HepG2 (cell line): ENCODE measurements around the gene SLA2. TPM values are rescaled to one million over a fixed set of nuclear protein-coding genes. Genes with fewer than 3 reads are reported as not detected.

ENCODE experiments used
- ATAC-seq: fragments of 200-7000 bp; cut with Tn5 transposase; 3 replicates; pipeline ENCODE4 v1.9.1; 2020; ENCODE audit warnings: mild to moderate bottlenecking, moderate library complexity
- BruUV-seq: library from RNA; stranded (reverse); fragments of 400-500 nt; replicated peaks from 2 replicates; lab custom pipeline; 2021; lab: Mats Ljungman, UMichigan
- CTCF ChIA-PET: fragments of 300-600 bp; formaldehyde crosslinking; extraction: SDS; loops from one replicate; lab custom pipeline; 2021; ENCODE audit warnings: low total read pairs, inconsistent platforms, low intra/inter-chr PET ratio; lab: Yijun Ruan, JAX
- POLR2A ChIA-PET: fragments of 350-600 bp; sonication (Branson Sonifier 250); formaldehyde crosslinking; loops from one replicate; lab custom pipeline; 2020; ENCODE audit warnings: antibody characterized with exemption, inconsistent platforms; lab: Yijun Ruan, JAX
- DNase-seq: peaks from one replicate; pipeline ENCODE4 v3.0.0-alpha.2; 2015; ENCODE audit warnings: low spot score
- FAIRE-seq: peaks from 3 replicates; lab custom pipeline; 2011; peaks lifted over from hg19 to GRCh38; lab: Jason Lieb, UNC
- H2AFZ ChIP-seq: one replicate; pipeline ENCODE4 v1.6.1; 2011; ENCODE audit warnings: low read length, inconsistent platforms
- H3K27ac ChIP-seq: fragments of 300-600 bp; 3 replicates; pipeline ENCODE4 v1.8.0; 2011; ENCODE audit warnings: mixed run types, mild to moderate bottlenecking, mixed read lengths, low read length, inconsistent platforms; ENCODE audit not compliant: insufficient read depth; ENCODE audit errors: extremely low read length
- H3K27me3 ChIP-seq, 2 experiments: fragments of 200-600 bp in 1 of 2; 2 replicates in 1 of 2; 3 replicates in 1 of 2; pipeline versions ENCODE4 v1.6.0 to v1.8.0; 2011; ENCODE audit warnings: low read length in 2 of 2, mild to moderate bottlenecking in 2 of 2, moderate library complexity in 2 of 2, inconsistent platforms in 1 of 2; ENCODE audit not compliant: insufficient read depth in 2 of 2, control insufficient read depth in 1 of 2
- H3K36me3 ChIP-seq, 2 experiments: fragments of 200-600 bp in 1 of 2; replicated peaks in 1 of 2; 2 replicates in 1 of 2; 3 replicates in 1 of 2; pipeline versions ENCODE4 v1.5.1 to v1.8.0; 2011; ENCODE audit warnings: low read length in 2 of 2, inconsistent platforms in 1 of 2; ENCODE audit not compliant: insufficient read depth in 2 of 2, control insufficient read depth in 1 of 2
- H3K4me1 ChIP-seq: 2 replicates; pipeline ENCODE4 v1.5.1; 2012; ENCODE audit warnings: low read length, inconsistent platforms; ENCODE audit not compliant: insufficient read depth
- H3K4me2 ChIP-seq: 2 replicates; pipeline ENCODE4 v1.6.0; 2011; ENCODE audit warnings: low read depth, low read length, inconsistent platforms
- H3K4me3 ChIP-seq, 3 experiments: fragments of 200-600 bp in 1 of 3; sonication (generic), shearing (Covaris generic) in 1 of 3; replicated peaks in 1 of 3; 2 replicates each; pipeline ENCODE4 v1.5.1; 2011 to 2016; ENCODE audit warnings: low read length in 3 of 3, inconsistent platforms in 2 of 3, low read depth in 2 of 3, mild to moderate bottlenecking in 2 of 3, control low read depth in 1 of 3, mixed read lengths in 1 of 3; ENCODE audit not compliant: insufficient read depth in 1 of 3
- H3K79me2 ChIP-seq: one replicate; pipeline ENCODE4 v1.6.1; 2011; ENCODE audit warnings: low read length, inconsistent platforms; ENCODE audit not compliant: insufficient read depth
- H3K9ac ChIP-seq: 2 replicates; pipeline ENCODE4 v1.6.0; 2011; ENCODE audit warnings: mild to moderate bottlenecking, low read depth, low read length, inconsistent platforms; ENCODE audit not compliant: insufficient read depth
- H3K9me3 ChIP-seq: 2 replicates; pipeline ENCODE4 v1.5.1; 2012; ENCODE audit warnings: mild to moderate bottlenecking, low read length
- H4K20me1 ChIP-seq: 2 replicates; pipeline ENCODE4 v1.6.0; 2011; ENCODE audit warnings: inconsistent platforms, mild to moderate bottlenecking, low read length, moderate library complexity; ENCODE audit not compliant: insufficient read depth
- AGO2 ChIP-seq: fragments of 200-400 bp; formaldehyde crosslinking; optimal IDR thresholded peaks from 2 replicates; pipeline ENCODE3; 2017; ENCODE audit warnings: mild to moderate bottlenecking, low read depth, low read length, moderate library complexity
- ARNT2 ChIP-seq: sonication (generic); formaldehyde crosslinking; IDR thresholded peaks from 2 replicates; pipeline ENCODE4 v1.8.0; 2022; ENCODE audit warnings: mild to moderate bottlenecking, low read depth, missing genetic modification reagents, moderate library complexity
- ATF7 ChIP-seq, 2 experiments: fragments of 450-650 bp in 1 of 2; sonication (generic) in 1 of 2; formaldehyde crosslinking in 1 of 2; IDR thresholded peaks; 2 replicates each; pipeline versions ENCODE4 v1.4.0 to v1.6.1; 2016 to 2020; ENCODE audit warnings: antibody characterized with exemption in 1 of 2, mild to moderate bottlenecking in 1 of 2, missing genetic modification reagents in 1 of 2
- ETS1 ChIP-seq: sonication (generic); formaldehyde crosslinking; IDR thresholded peaks from 2 replicates; pipeline ENCODE4 v1.4.0; 2020; ENCODE audit warnings: missing genetic modification reagents
- ETV5 ChIP-seq: IDR thresholded peaks from 2 replicates; pipeline ENCODE4 v1.6.1; 2018; ENCODE audit warnings: missing biosample characterization, missing genetic modification reagents, inconsistent platforms, borderline replicate concordance
- IKZF1 ChIP-seq: fragments of 450-650 bp; IDR thresholded peaks from 2 replicates; pipeline ENCODE4 v1.7.1; 2016
- ISX ChIP-seq: sonication (generic); formaldehyde crosslinking; conservative IDR thresholded peaks from 2 replicates; pipeline ENCODE4 v1.5.0; 2020; ENCODE audit warnings: missing genetic modification reagents
- MBNL3 ChIP-seq: fragments of 250-450 bp; sonication (Bioruptor Pico); conservative IDR thresholded peaks from 2 replicates; pipeline ENCODE4 v1.8.0; 2022; ENCODE audit warnings: mild to moderate bottlenecking, inconsistent platforms
- ONECUT2 ChIP-seq: sonication (generic); formaldehyde crosslinking; IDR thresholded peaks from 2 replicates; pipeline ENCODE4 v1.4.0; 2020; ENCODE audit warnings: missing genetic modification reagents
- RBM22 ChIP-seq: fragments of 200-400 bp; formaldehyde crosslinking; optimal IDR thresholded peaks from 2 replicates; pipeline ENCODE3; 2017; ENCODE audit warnings: mild to moderate bottlenecking, low read length, moderate library complexity
- SP140L ChIP-seq: sonication (generic); formaldehyde crosslinking; IDR thresholded peaks from 2 replicates; pipeline ENCODE4 v1.4.0; 2020; ENCODE audit warnings: missing genetic modification reagents, borderline replicate concordance
- SRSF4 ChIP-seq: fragments of 200-400 bp; formaldehyde crosslinking; IDR thresholded peaks from one replicate; pipeline ENCODE4 v1.6.1; 2018; ENCODE audit warnings: mild to moderate bottlenecking, low read depth, low read length, moderate library complexity; ENCODE audit not compliant: poor library complexity, severe bottlenecking
- ZFP41 ChIP-seq: sonication (generic); formaldehyde crosslinking; IDR thresholded peaks from 2 replicates; pipeline ENCODE4 v1.4.0; 2020; ENCODE audit warnings: mild to moderate bottlenecking, missing genetic modification reagents, borderline replicate concordance
- ZNF121 ChIP-seq: sonication (generic); formaldehyde crosslinking; IDR thresholded peaks from 2 replicates; pipeline ENCODE4 v1.5.0; 2020; ENCODE audit warnings: mild to moderate bottlenecking, missing genetic modification reagents
- ZNF280B ChIP-seq: sonication (generic); formaldehyde crosslinking; IDR thresholded peaks from 2 replicates; pipeline ENCODE4 v1.5.0; 2020; ENCODE audit warnings: missing genetic modification reagents, mild to moderate bottlenecking, borderline replicate concordance
- ZNF451 ChIP-seq: sonication (generic); formaldehyde crosslinking; IDR thresholded peaks from 2 replicates; pipeline ENCODE4 v1.5.0; 2020; ENCODE audit warnings: mild to moderate bottlenecking, missing genetic modification reagents
- WGBS: methylation state at CpG from one replicate; pipeline ENCODE4 v1.1.6; 2017; ENCODE audit warnings: low lambda C conversion rate; 5-methylcytosine and 5-hydroxymethylcytosine counted together
- in situ Hi-C: cut with HindIII; loops from 2 replicates; pipeline ENCODE4 v1.10.0; 2017; ENCODE audit warnings: low pct_unique_long_range_greater_than_20kb; ENCODE audit not compliant: extremely low pct_ligation_motif_present
- intact Hi-C: fragments of 100-400 bp; cut with micrococcal nuclease; formaldehyde crosslinking; loops from one replicate; pipeline ENCODE4 v1.10.0; 2022; ENCODE audit not compliant: unreplicated experiment
- polyA plus RNA-seq, 8 experiments: library from polyadenylated mRNA; depleted of rRNA in 3 of 8; stranded (reverse) in 7 of 8; unstranded in 1 of 8; fragments of >200 nt; fragmentation: Illumina TruSeq in 4 of 8; extraction: Trizol in 4 of 8; gene quantifications; 2 replicates each; pipeline versions ENCODE4 v1.2.1 to v1.2.3, GENCODE V29; 2011 to 2016; ENCODE audit warnings: low read depth in 4 of 8, missing spikeins in 1 of 8, mixed read lengths in 1 of 8; ENCODE audit not compliant: insufficient read depth in 1 of 8
- total RNA-seq, 5 experiments: library from RNA; depleted of rRNA; stranded (reverse); fragments of >200 nt; fragmentation: Illumina TruSeq; extraction: Trizol; gene quantifications; 2 replicates each; pipeline ENCODE4 v1.2.3, GENCODE V29; 2016; ENCODE audit warnings: low read depth in 1 of 5
- TF ChIP-seq, protein P1 (sequence below): sonication (generic); formaldehyde crosslinking; IDR thresholded peaks from 2 replicates; pipeline ENCODE4 v1.4.0; 2020; ENCODE audit warnings: mild to moderate bottlenecking, missing genetic modification reagents
- TF ChIP-seq, protein P2 (sequence below): sonication (generic); formaldehyde crosslinking; IDR thresholded peaks from 2 replicates; pipeline ENCODE4 v1.8.1; 2022; ENCODE audit warnings: low read depth, mild to moderate bottlenecking, missing genetic modification reagents

SLA2 gene
- total and polyA plus RNA-seq, 2 of the 13 experiments (the other 11 are each of a cell fraction or from before 2014, with no cell fraction given), result 1.6 to 3.6 TPM

- DNase-seq, result no peak
- Histone ChIP-seq H3K4me2 (no peak overlapping the region), H2AFZ (no peak overlapping the region), H3K9ac (no peak overlapping the region), H3K79me2 (no peaks in the 10 kb centered on the region), H3K4me3 (no peak overlapping the region), H3K4me1 (no peaks in the 10 kb centered on the region), H4K20me1 (0 out of 2 replicates have a peak, but pooled peaks cover 2% of the 10 kb centered on the region), H3K27me3 (no peaks in the 10 kb centered on the region), H3K9me3 (no peaks in the 10 kb centered on the region), H3K36me3 (peaks cover 16 to 43% of the 10 kb centered on the region in 2 experiments), H3K27ac (no peak overlapping the region)
- no TSS peak for BruUV-seq
- ChIA-PET CTCF (no interaction called here), POLR2A (interaction anchor here (1.0 to 1.7 kb wide), 4 partner anchors 9 to 33 kb away, joined by 3 to 9 read pairs (median 6); partner anchors contain the start of gene RAB5IF)
- ATAC-seq, result peak; percentile 13
- 99% methylated on average over 14 of the region's 14 CpGs for WGBS
- intact Hi-C loops (no loop called here), in situ Hi-C loops (loop anchor here (5.0 kb wide), 1 partner anchor 137 kb away; no protein-coding TSS in a partner anchor)
- FAIRE-seq, result no peak
- TF ChIP-seq AGO2 (peak; percentile 64), MBNL3 (CRISPR knock-in tag) (no peak), ZNF121 (CRISPR knock-in tag) (no peak), ETV5 (peak; percentile 31; the same call in 1 of the 2 replicates), RBM22 (peak; percentile 36), ISX (CRISPR knock-in tag) (no peak), SRSF4 (no peak), IKZF1 (no peak), ZNF451 (CRISPR knock-in tag) (no peak), SP140L (no peak), ZNF280B (0 out of 2 replicates have a peak, but pooled peaks have one; percentile 30), ATF7 (IDR thresholded peaks at IDR 0.05) (no peak), ATF7 (CRISPR knock-in tag; IDR thresholded peaks at IDR 0.05) (no peak), ONECUT2 (CRISPR knock-in tag) (no peak), ETS1 (CRISPR knock-in tag) (no peak), ARNT2 (no peak), ZFP41 (CRISPR knock-in tag) (no peak)
- TF ChIP-seq, protein P1, sequence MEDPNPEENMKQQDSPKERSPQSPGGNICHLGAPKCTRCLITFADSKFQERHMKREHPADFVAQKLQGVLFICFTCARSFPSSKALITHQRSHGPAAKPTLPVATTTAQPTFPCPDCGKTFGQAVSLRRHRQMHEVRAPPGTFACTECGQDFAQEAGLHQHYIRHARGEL (CRISPR knock-in tag), result no peak
- TF ChIP-seq, protein P2, sequence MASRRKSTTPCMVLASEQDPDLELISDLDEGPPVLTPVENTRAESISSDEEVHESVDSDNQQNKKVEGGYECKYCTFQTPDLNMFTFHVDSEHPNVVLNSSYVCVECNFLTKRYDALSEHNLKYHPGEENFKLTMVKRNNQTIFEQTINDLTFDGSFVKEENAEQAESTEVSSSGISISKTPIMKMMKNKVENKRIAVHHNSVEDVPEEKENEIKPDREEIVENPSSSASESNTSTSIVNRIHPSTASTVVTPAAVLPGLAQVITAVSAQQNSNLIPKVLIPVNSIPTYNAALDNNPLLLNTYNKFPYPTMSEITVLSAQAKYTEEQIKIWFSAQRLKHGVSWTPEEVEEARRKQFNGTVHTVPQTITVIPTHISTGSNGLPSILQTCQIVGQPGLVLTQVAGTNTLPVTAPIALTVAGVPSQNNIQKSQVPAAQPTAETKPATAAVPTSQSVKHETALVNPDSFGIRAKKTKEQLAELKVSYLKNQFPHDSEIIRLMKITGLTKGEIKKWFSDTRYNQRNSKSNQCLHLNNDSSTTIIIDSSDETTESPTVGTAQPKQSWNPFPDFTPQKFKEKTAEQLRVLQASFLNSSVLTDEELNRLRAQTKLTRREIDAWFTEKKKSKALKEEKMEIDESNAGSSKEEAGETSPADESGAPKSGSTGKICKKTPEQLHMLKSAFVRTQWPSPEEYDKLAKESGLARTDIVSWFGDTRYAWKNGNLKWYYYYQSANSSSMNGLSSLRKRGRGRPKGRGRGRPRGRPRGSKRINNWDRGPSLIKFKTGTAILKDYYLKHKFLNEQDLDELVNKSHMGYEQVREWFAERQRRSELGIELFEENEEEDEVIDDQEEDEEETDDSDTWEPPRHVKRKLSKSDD, result 0 out of 2 replicates have a peak, but pooled peaks have one; percentile 24
Observed at GRCh38 chr20:36614781-36615557, 31.0 kb downstream of the SLA2 start.
